Measurements from ENCODE around the gene DHODH. TPM values are rescaled to one million over a fixed set of nuclear protein-coding genes. Genes with fewer than 3 reads are reported as not detected.

The DHODH gene
- total and polyA plus RNA-seq, 7 donors, result 3.2 to 8.0 (median 4.1) TPM

Small RNA genes within 50 kb of the gene (small RNA-seq; reads per million reads assigned to genes)
- 0 reads per million in 3 donors for gene RPL39P31

Other genes with a start within 250 kb of the DHODH start
- 10 to 100 TPM; 34.9 to 57.3 (median 51.1) TPM for gene AP1G1, start 199.9 kb upstream of the DHODH start, total RNA-seq
- gene AP1G1, start 199.9 kb upstream of the DHODH start, polyA plus RNA-seq, result 10 to 100 TPM; 12.6 to 32.1 (median 23.6) TPM
- 10 to 100 TPM; 22.8 to 25.0 (median 24.4) TPM for gene ATXN1L, start 162.8 kb upstream of the DHODH start, total RNA-seq
- gene ATXN1L, start 162.8 kb upstream of the DHODH start, polyA plus RNA-seq, result 10 to 100 TPM in 1 of 3 donors, 1 to 10 TPM in 2; 6.6 to 13.8 (median 8.1) TPM
- gene ZNF821, start 124.6 kb upstream of the DHODH start, total RNA-seq, result 1 to 10 TPM; 2.3 to 9.5 (median 7.5) TPM
- 10 to 100 TPM in 2 of 3 donors, 1 to 10 TPM in 1; 10.0 to 16.8 (median 11.8) TPM for gene ZNF821, start 124.6 kb upstream of the DHODH start, polyA plus RNA-seq
- 100 to 1,000 TPM; 117 to 176 (median 170) TPM for gene IST1, start 113.2 kb upstream of the DHODH start, total RNA-seq
- gene IST1, start 113.2 kb upstream of the DHODH start, polyA plus RNA-seq, result 100 to 1,000 TPM; 133 to 182 (median 155) TPM
- gene PKD1L3, start 8.3 kb upstream of the DHODH start, total RNA-seq, result under 1 TPM in 3 of 4 donors, not detected in 1; under 0.01 to 0.14 (median under 0.01) TPM
- under 1 TPM in 2 of 3 donors, not detected in 1; 0.15 to 0.23 TPM for gene PKD1L3, start 8.3 kb upstream of the DHODH start, polyA plus RNA-seq
- gene HP, start 45.8 kb downstream of the DHODH start, total RNA-seq, result 1 to 10 TPM in 1 of 4 donors, under 1 TPM in 1, not detected in 2; 0.49 to 3.6 TPM
- 10 to 100 TPM in 1 of 3 donors, 1 to 10 TPM in 1, under 1 TPM in 1; 0.92 to 11.2 (median 7.2) TPM for gene HP, start 45.8 kb downstream of the DHODH start, polyA plus RNA-seq
- under 1 TPM in 2 of 4 donors, not detected in 2; 0.33 to 0.83 TPM for gene HPR, start 54.5 kb downstream of the DHODH start, total RNA-seq
- under 1 TPM in 1 of 3 donors, not detected in 2; 0.57 TPM for gene HPR, start 54.5 kb downstream of the DHODH start, polyA plus RNA-seq
- gene TXNL4B, start 84.9 kb downstream of the DHODH start, total RNA-seq, result 10 to 100 TPM in 1 of 4 donors, 1 to 10 TPM in 3; 7.8 to 11.8 (median 8.1) TPM
- 1 to 10 TPM; 6.0 to 8.8 (median 8.8) TPM for gene TXNL4B, start 84.9 kb downstream of the DHODH start, polyA plus RNA-seq
- gene DHX38, start 85.1 kb downstream of the DHODH start, total RNA-seq, result 10 to 100 TPM; 24.8 to 54.0 (median 36.7) TPM
- gene DHX38, start 85.1 kb downstream of the DHODH start, polyA plus RNA-seq, result 10 to 100 TPM; 16.2 to 55.4 (median 25.7) TPM
- gene PMFBP1, start 163.4 kb downstream of the DHODH start, total RNA-seq, result under 1 TPM in 2 of 4 donors, not detected in 2; 0.33 to 0.71 TPM
- gene PMFBP1, start 163.4 kb downstream of the DHODH start, polyA plus RNA-seq, result 1 to 10 TPM in 1 of 3 donors, under 1 TPM in 1, not detected in 1; 0.92 to 2.5 TPM

All from sigmoid colon (tissue), 7 donors.